K562 (cell line): ENCODE results near the gene ESR2.

Experiments
- AFF1 ChIP-seq, 2 experiments: fragments of 450-650 bp; IDR thresholded peaks; 2 replicates each; pipeline ENCODE4 v1.6.1; 2018; ENCODE audit warnings: mild to moderate bottlenecking in 2 of 2, low read depth in 1 of 2; ENCODE audit not compliant: partially characterized antibody in 2 of 2
- ARHGAP35 ChIP-seq: fragments of 450-650 bp; IDR thresholded peaks from 2 replicates; pipeline ENCODE4 v1.6.1; 2018; ENCODE audit not compliant: partially characterized antibody
- ARID2 ChIP-seq: fragments of 450-650 bp; IDR thresholded peaks from 2 replicates; pipeline ENCODE4 v1.6.1; 2017; ENCODE audit warnings: antibody characterized with exemption, mild to moderate bottlenecking
- CBX2 ChIP-seq: fragments of 200-600 bp; sonication (generic); IDR thresholded peaks from one replicate; pipeline ENCODE4 v1.6.1; 2012; ENCODE audit warnings: mild to moderate bottlenecking, low read length, inconsistent platforms; ENCODE audit not compliant: insufficient read depth, poor library complexity, severe bottlenecking
- CEBPZ ChIP-seq: fragments of 150-350 bp; IDR thresholded peaks from 2 replicates; pipeline ENCODE4 v1.6.1; 2014; ENCODE audit warnings: low read depth, mild to moderate bottlenecking, low read length, borderline replicate concordance
- CTCF ChIP-seq, 3 experiments: IDR thresholded peaks in 2 of 3; conservative IDR thresholded peaks in 1 of 3; 2 replicates each; pipeline ENCODE4 v1.5.1; 2011 to 2012; ENCODE audit warnings: low read length in 3 of 3, mild to moderate bottlenecking in 3 of 3, control low read depth in 2 of 3, improper control_type of control experiment in 1 of 3, inconsistent platforms in 1 of 3, low read depth in 1 of 3, mixed read lengths in 1 of 3, moderate library complexity in 1 of 3; ENCODE audit not compliant: insufficient read depth in 2 of 3
- POU5F1 ChIP-seq: fragments of 150-350 bp; IDR thresholded peaks from 2 replicates; pipeline ENCODE4 v1.6.1; 2014; ENCODE audit warnings: borderline replicate concordance, low read length, low read depth, mild to moderate bottlenecking; ENCODE audit not compliant: partially characterized antibody
- RB1 ChIP-seq: fragments of 450-650 bp; IDR thresholded peaks from 2 replicates; pipeline ENCODE4 v1.6.1; 2017; ENCODE audit warnings: low read depth, mild to moderate bottlenecking
- SREBF2 ChIP-seq: sonication (generic); formaldehyde crosslinking; IDR thresholded peaks from 2 replicates; pipeline ENCODE4 v1.4.0; 2020; ENCODE audit warnings: mild to moderate bottlenecking, missing genetic modification reagents
- SRF ChIP-seq, 2 experiments: fragments of 250-450, 450-650 bp in 1 of 2; sonication (Bioruptor Pico) in 1 of 2; sonication (generic) in 1 of 2; formaldehyde crosslinking; IDR thresholded peaks; 2 replicates each; pipeline versions ENCODE4 v1.5.0 to v1.5.1; 2020 to 2022; ENCODE audit warnings: mild to moderate bottlenecking in 1 of 2, missing genetic modification reagents in 1 of 2
- TCF7L2 ChIP-seq: fragments of 150-350 bp; IDR thresholded peaks from 2 replicates; pipeline ENCODE4 v1.6.1; 2016; ENCODE audit warnings: low read depth, mild to moderate bottlenecking, low read length, moderate library complexity
- ZBTB11 ChIP-seq, 3 experiments: fragments of 200-800 bp in 1 of 3; fragments of 250-450 bp in 1 of 3; fragments of 450-650 bp in 1 of 3; sonication (Bioruptor Pico) in 1 of 3; sonication (Bioruptor generic) in 1 of 3; formaldehyde crosslinking in 1 of 3; IDR thresholded peaks; 2 replicates each; pipeline versions ENCODE4 v1.6.1 to v1.8.0; 2016 to 2022; ENCODE audit warnings: mild to moderate bottlenecking in 2 of 3, missing genetic modification characterization in 2 of 3, missing compliant biosample characterization in 1 of 3, moderate library complexity in 1 of 3
- ZEB2 ChIP-seq: fragments of 450-650 bp; IDR thresholded peaks from 2 replicates; pipeline ENCODE4 v1.6.1; 2016
- ZKSCAN1 ChIP-seq: fragments of 150-350 bp; IDR thresholded peaks from 2 replicates; pipeline ENCODE4 v1.6.1; 2016; ENCODE audit warnings: low read depth, low read length

- TF ChIP-seq ZBTB11 (CRISPR knock-in tag; IDR thresholded peaks at IDR 0.05) (no peak), ZEB2 (peak; percentile 58; the same call in 1 of the 2 replicates), CTCF (IDR thresholded peaks at IDR 0.05 in 2 of 3, conservative IDR thresholded peaks at IDR 0.05 in 1 of 3; ENCODE audit: insufficient read depth in 2 of 3, low read depth in 1 of 3, low read length in 3 of 3) (no peak), ZKSCAN1 (no peak), SRF (CRISPR knock-in tag; IDR thresholded peaks at IDR 0.05) (no peak), CBX2 (no peak), ARHGAP35 (no peak), POU5F1 (no peak), AFF1 (IDR thresholded peaks at IDR 0.05; ENCODE audit: low read depth in 1 of 2, partially characterized antibody in 2 of 2) (peak in 1 of 2 experiments; percentile 39), SREBF2 (no peak), CEBPZ (no peak), ARID2 (no peak), TCF7L2 (no peak), RB1 (no peak)
Observed at GRCh38 chr14:64279704-64280668, 14.2 kb downstream of the ESR2 start.
